ENCODE results near the gene LMAN1L.

The LMAN1L gene

GRCh38 chr15:74838746-74839525 lies 26.3 kb downstream of the LMAN1L start:
- no peak for DNase-seq

- DNase-seq = no peak
Observed at GRCh38 chr15:74839526-74840395, 27.1 kb downstream of the LMAN1L start.

DNA sequence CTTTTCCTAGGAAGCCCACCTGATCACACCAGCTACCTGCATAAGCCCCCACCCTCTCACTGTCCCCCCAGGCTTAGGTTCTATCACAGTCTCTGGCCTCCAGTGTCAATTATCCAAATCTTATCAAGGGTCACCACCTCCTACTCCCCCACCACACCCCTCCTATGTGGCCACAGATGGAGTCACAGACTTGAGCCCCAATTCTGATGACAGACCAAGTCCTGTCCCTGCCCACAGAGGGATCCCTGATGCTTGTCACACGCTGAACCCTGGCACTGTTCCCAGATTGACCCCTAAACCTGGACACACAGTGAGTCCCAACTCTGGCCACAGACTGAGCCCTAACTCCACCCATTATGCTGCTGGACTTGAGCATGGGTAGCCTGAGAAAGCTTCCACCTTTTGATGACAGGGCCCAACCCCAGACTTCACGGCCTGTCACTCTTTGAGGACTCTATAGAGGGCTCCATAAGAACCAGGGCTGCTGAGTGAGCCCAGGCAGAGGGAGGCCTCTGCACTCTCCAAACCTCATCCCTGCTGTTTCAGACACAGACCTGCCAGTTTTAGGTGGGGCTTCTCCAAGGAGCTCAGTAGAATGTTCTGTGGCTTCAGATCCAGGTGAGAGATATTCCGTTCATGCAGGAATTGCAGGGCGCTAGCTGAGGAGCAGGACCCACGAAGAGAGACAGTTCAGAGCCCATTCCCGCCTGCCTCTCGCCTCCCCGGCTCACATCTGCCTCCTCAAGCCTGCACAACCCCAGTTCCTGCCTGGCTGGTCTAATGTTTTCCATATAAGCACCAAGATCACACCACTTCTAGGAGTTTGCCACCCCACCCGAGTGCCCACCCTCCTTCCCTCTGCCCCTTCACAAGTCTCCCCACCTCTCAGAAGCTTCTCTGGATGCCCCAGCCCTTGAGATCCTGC lies 28.5 kb downstream of the LMAN1L start:
- DNase-seq = no peak

DNA sequence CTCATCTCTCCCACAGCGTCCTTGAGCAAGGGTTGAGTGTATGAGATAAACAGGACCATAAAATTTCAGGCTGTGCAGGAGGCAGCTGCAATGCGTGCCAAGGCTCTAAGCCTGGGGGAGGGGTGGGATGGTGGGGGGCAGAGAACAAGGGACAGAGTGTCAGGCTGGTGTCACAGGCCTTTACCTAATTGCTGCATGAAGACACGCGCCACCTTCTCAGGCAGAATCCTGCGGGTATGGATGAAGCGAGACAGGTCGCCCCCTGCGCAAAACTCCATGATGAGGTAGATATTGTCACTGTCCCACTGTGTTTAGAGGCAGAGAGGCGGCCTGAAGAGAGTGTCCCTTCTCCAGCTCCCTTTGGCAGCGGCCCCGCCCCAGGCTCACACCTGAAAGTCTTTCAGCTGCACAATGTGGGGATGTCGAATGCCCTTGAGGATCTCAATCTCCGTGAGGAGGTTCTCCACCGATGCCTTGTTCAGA lies 29.3 kb downstream of the LMAN1L start:
- no peak for DNase-seq

GRCh38 chr15:74842581-74843444 lies 30.2 kb downstream of the LMAN1L start, which contains the start of gene ULK3:
Gene ULK3, minus strand, starts transcription at chr15:74843156. Its CDS starts 51 bp downstream, at chr15:74843105.
- DNase-seq = peak; percentile 60

GRCh38 chr15:74843445-74843828 lies 30.8 kb downstream of the LMAN1L start:
- no peak for DNase-seq

DNA sequence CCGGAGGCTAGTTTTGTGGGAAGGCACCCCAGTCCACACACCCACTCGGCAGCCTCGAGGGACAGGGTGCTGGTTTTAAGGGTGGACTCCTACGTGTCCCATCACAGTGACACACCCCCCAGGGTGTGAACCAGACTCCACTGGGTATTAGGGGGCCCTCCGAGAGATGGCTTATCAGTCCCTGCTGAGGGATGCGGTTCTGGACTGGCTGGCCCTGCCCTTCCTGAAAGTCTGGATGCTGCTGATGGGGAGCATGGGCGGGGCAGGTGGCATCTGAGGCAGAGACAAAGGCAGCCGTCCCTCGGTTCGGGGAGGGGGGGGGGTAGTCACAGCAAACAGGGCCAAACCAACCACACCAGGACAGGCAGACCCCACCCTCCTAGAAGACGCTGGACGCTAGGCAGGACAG lies 31.3 kb downstream of the LMAN1L start:
- no peak for DNase-seq

- DNase-seq = no peak
Observed at GRCh38 chr15:74844319-74845207, 31.9 kb downstream of the LMAN1L start.

DNA sequence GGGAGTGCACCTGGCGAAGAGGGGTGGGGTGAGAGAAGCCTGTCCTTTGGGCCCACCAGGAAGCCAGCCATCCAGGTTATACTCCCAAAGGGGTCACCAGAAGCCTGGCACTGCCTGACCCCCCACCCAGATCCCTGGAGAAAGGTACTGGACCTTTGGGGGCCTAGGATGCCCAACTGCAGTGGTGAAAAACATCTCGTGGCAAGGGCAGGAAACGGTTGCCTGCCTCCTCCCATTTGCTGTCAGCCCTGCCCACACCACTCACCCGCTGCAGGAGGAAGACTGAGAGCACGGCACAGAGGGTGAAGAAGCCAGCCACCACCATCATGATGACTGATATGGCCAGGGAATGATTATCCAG lies 32.6 kb downstream of the LMAN1L start:
- no peak for DNase-seq

- DNase-seq = no peak
Observed at GRCh38 chr15:74845581-74845980, 32.9 kb downstream of the LMAN1L start.

DNA sequence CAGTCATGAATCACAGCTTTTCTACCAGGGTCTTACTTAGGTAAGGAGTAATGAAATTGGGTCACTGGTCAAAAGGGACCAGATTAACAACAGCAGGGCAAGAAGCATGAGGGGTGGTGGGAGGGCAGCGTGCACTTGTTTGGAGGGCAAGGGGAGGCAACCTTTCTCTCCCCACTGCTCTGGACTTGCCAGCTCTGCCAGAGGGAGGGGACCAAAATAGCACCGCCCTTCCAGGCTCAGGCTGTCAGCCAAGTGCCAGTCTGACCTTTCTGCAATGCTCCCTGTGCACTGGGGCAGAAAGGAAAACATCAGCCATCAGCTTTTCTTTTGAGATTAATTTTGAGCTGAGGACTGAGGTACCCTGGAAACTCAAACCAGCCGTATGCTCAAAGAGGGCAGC lies 34.8 kb downstream of the LMAN1L start:
- no peak for DNase-seq

DNA sequence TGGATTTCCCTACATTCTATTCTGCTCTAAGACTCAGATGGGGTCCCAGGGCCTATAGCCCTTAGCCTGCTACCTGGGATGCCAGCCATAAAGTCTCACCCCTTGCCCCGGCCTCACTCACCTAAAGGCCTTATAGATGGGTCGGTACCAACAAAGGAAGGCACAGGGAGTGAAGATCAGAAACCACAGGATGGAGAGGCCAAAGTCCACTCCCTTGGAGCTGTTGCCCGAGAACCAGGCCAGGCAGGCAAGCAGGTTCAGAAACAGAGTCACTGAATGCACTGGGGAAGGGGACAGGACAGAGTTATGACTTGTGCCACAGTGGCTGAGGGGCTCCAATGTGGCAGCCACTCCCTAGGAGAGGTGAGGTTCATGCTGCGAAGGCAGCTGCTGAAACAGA lies 37.8 kb downstream of the LMAN1L start:
- no peak for DNase-seq

DNA sequence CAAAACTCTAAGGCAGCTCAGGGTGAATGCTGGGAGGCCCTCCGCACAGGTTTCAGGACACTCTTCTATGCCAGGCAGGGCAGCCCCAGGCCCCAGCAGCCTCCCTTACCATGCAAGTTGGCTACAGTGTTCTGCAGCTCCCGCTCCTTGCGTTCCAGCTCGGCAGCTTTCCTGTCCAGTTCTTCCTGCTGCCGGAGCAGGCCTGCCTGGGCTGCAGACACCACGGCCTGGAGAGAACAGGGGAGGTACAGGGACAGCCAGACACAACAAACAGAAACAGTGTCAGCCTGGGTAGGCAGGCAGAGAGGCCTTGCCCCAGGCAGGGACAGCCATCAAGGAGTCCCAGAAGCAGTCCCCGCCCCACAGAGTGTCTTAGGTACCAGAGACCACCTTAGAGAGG lies 39.3 kb downstream of the LMAN1L start:
- no peak for DNase-seq

DNA sequence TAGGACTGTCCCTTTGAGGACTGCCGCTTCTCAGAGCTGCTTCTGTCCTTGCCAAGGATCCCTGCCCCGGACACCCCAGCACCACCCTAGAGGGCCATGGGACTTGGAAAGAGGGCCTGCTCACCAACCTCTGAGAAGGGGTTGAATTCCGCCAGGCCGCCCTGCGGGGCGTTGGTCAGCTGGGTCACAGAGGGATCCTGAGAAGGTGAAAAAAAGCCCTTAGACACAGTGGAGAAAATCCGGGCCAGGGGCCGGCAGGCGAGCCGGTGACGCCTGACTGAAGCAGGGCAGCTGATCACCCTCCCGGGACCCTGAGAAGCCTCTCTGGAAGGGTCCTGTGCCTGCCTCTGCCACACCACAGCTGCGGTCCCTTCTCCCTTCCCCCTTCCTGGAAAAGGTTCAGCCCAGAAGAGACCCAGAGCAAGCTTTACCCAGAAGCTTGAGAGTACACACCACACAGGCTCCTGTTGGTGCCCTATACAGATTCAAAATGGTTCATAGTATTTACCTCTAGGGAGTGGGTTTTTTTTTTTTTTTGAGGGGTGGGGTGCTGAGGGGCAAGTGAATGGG lies 41.9 kb downstream of the LMAN1L start:
- DNase-seq = no peak

DNA sequence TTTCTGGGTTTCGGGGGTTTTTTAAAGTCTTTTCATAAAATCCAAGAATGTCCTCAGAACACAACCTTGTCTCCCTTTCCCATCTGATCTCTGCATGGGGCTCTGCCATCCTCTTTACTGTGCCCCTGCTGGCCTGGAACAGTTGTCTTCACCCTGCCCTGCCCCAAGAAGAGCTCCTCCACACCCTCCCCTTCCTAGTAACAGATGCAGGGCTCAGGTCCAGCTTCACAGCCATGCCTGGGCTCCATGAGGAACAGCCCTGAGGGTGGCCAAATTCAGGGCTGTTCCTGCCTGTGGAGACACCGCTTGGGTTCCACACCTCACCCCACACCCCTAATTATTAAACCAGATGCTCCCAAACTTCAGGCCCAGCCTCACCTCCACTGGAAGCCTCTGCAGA lies 43.2 kb downstream of the LMAN1L start:
- no peak for DNase-seq

DNA sequence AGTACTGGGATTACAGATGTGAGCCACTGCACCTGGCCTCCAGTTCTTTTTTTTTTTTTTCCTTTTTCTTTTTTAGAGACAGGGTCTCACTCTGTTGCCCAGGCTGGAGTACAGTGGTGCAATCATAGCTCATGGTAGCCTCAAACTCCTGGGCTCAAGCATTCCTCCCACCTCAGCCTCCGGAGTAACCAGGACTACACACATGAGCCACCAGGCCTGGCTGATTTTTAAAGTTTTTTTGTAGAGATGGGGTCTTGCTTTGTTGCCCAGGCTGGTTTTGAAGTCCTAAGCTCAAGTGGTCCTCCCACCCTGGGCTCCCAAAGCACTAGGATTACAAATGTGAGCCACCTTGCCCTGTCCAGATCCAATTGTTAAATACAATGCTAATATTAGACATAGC lies 43.9 kb downstream of the LMAN1L start:
- DNase-seq = no peak

- no peak for DNase-seq
Observed at GRCh38 chr15:74857082-74857655, 44.5 kb downstream of the LMAN1L start.

DNA sequence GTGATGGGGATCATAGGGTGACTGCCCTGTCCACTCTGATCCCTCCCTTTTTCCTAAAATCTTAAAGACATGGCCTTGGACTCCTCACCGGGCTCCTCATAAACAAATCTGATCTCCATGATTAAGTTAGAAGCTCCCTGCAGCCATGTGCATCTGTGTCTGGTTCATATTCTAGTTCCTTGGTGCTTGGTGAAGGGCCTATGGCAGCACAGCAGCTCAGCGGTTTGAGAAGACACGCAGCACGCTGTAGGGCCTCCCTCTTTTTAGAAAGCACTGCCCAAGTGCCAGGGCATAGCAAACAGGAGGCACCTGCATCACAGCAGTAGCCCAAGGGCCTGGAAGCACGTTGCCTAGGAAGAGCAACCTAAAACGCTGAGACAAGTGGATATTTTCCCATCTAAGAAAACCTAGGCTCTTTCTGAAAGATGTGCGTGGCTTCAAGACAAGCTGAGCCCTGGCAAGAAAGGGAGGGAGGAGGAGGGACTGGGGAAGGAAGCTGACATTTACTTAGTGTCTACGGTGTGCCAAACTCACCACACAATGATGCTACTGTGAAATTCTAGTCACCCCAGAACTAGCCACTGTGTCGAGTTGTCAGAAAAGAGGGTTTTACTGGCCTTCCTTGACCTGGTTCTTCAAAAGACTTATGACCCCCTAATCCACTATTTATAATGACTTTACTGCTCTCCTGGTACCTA lies 45.2 kb downstream of the LMAN1L start:
- no peak for DNase-seq

GRCh38 chr15:74858369-74858740 lies 45.7 kb downstream of the LMAN1L start:
- no peak for DNase-seq

Data from NCI-H1417 treated with DMSO at 0.1 percent for 48 hours (cell line).